Panc1 (cell line): ENCODE measurements around the gene LCN1.

Experiments used
- CTCF ChIP-seq: fragments of 450-650 bp; IDR thresholded peaks from 2 replicates; pipeline ENCODE4 v1.5.1; 2017; ENCODE audit warnings: mild to moderate bottlenecking
- POLR2AphosphoS5 ChIP-seq: IDR thresholded peaks from 2 replicates; pipeline ENCODE4 v1.6.1; 2012; ENCODE audit warnings: mild to moderate bottlenecking, low read depth, low read length, moderate library complexity
- REST ChIP-seq, 2 experiments: IDR thresholded peaks; 2 replicates each; pipeline ENCODE4 v1.6.1; 2011 to 2012; ENCODE audit warnings: low read depth in 2 of 2, control low read depth in 1 of 2, low read length in 1 of 2, mild to moderate bottlenecking in 1 of 2, moderate library complexity in 1 of 2; ENCODE audit not compliant: insufficient read depth in 1 of 2
- SIN3A ChIP-seq: IDR thresholded peaks from 2 replicates; pipeline ENCODE4 v1.6.1; 2012; ENCODE audit warnings: low read depth, mild to moderate bottlenecking, low read length, moderate library complexity, borderline replicate concordance; ENCODE audit not compliant: insufficient read depth
- TCF7L2 ChIP-seq: IDR thresholded peaks from 2 replicates; pipeline ENCODE4 v1.6.1; 2011; ENCODE audit warnings: mild to moderate bottlenecking, low read depth, low read length, inconsistent platforms

DNA sequence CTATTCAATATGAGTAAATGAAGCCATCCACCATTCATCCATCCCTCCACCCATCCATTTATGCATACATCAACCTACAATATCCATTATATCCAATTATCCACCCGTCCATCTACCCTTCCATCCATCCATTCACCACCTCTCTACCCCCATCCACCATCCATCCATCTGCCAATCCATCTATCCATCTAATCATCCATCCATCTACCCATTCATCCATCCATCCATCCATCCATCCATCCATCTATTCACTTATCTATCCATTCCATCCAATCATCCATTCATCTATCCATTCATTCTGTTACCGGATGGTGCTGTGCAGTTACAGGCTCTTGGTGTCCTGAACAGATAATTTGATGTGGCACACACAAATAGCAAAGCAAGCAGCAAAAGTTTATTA, 51.0 kb downstream of the LCN1 start:
- TF ChIP-seq CTCF, result no peak
- no peak for TF ChIP-seq TCF7L2
- no peak for TF ChIP-seq POLR2AphosphoS5
- TF ChIP-seq SIN3A, result no peak
- no peak for TF ChIP-seq REST (IDR thresholded peaks at IDR 0.05; ENCODE audit: insufficient read depth in 1 of 2, low read depth in 2 of 2, low read length in 1 of 2)
